B cell (primary cell): ENCODE measurements around the gene HOXC6. TPM values are rescaled to one million over a fixed set of nuclear protein-coding genes. Genes with fewer than 3 reads are reported as not detected.

Experiments used
- ATAC-seq: fragments of 200-7000 bp; cut with Tn5 transposase; one replicate; pipeline ENCODE4 v1.10.0; 2021; ENCODE audit warnings: low read depth, mild to moderate bottlenecking, moderate number of reproducible peaks, moderate library complexity
- CTCF ChIA-PET: fragments of 350-600 bp; sonication (Branson Sonifier 250); formaldehyde crosslinking; loops from one replicate; lab custom pipeline; 2021; ENCODE audit warnings: antibody characterized with exemption, inconsistent platforms; lab: Charles Lee
- POLR2A ChIA-PET: fragments of 350-600 bp; sonication (Branson Sonifier 250); formaldehyde crosslinking; loops from one replicate; lab custom pipeline; 2021; ENCODE audit warnings: antibody characterized with exemption; lab: Charles Lee
- DNase-seq: peaks from one replicate; pipeline ENCODE4 v3.0.0; 2013
- H2AFZ ChIP-seq: 2 replicates; pipeline ENCODE4 v1.6.1; 2012; ENCODE audit warnings: mild to moderate bottlenecking, low read depth, low read length; ENCODE audit not compliant: insufficient read depth, poor library complexity, severe bottlenecking
- H3K27ac ChIP-seq, 2 donors: 1 replicate in 1 of 2; 2 replicates in 1 of 2; pipeline ENCODE4 v1.5.1; 2012 to 2013; ENCODE audit warnings: low read length in 2 of 2, mild to moderate bottlenecking in 2 of 2, moderate library complexity in 1 of 2
- H3K27me3 ChIP-seq, 4 experiments: fragments of 200-600 bp in 1 of 4; sonication (generic) in 1 of 4; replicated peaks in 1 of 4; 1 replicate in 2 of 4; 2 replicates in 2 of 4; pipeline versions ENCODE4 v1.6.1 to v1.7.0; 2013 to 2016; ENCODE audit warnings: low read length in 3 of 4, mild to moderate bottlenecking in 2 of 4, mixed read lengths in 1 of 4, moderate library complexity in 1 of 4; ENCODE audit not compliant: insufficient read depth in 4 of 4, control insufficient read depth in 3 of 4; ENCODE audit errors: control extremely low read depth in 1 of 4
- H3K36me3 ChIP-seq, 2 experiments: replicated peaks in 1 of 2; 1 replicate in 1 of 2; 2 replicates in 1 of 2; pipeline versions ENCODE4 v1.6.1 to v1.7.1; 2013; ENCODE audit warnings: low read length in 1 of 2; ENCODE audit not compliant: insufficient read depth in 2 of 2, control insufficient read depth in 1 of 2; ENCODE audit errors: control extremely low read depth in 1 of 2, extremely low read depth in 1 of 2
- H3K4me1 ChIP-seq, 2 donors: fragments of 200-600 bp in 1 of 2; sonication (generic) in 1 of 2; 1 replicate in 1 of 2; 2 replicates in 1 of 2; pipeline versions ENCODE4 v1.5.1 to v1.6.1; 2013 to 2017; ENCODE audit warnings: low read length in 2 of 2; ENCODE audit not compliant: control insufficient read depth in 2 of 2, insufficient read depth in 2 of 2
- H3K4me2 ChIP-seq: replicated peaks from 2 replicates; pipeline ENCODE3; 2012; ENCODE audit warnings: mild to moderate bottlenecking, low read depth, low read length; ENCODE audit not compliant: poor library complexity, severe bottlenecking
- H3K4me3 ChIP-seq, 5 experiments: fragments of 200-600 bp in 1 of 5; sonication (generic) in 1 of 5; 1 replicate in 3 of 5; 2 replicates in 2 of 5; pipeline versions ENCODE4 v1.5.1 to v1.7.0; 2011 to 2016; ENCODE audit warnings: low read length in 4 of 5, mild to moderate bottlenecking in 4 of 5, low read depth in 2 of 5, control low read depth in 1 of 5, moderate library complexity in 1 of 5; ENCODE audit not compliant: insufficient read depth in 1 of 5; ENCODE audit errors: control extremely low read depth in 1 of 5, extremely low read depth in 1 of 5
- H3K79me2 ChIP-seq: fragments of 200-600 bp; sonication (generic); one replicate; pipeline ENCODE4 v1.6.0; 2016; ENCODE audit warnings: low read length; ENCODE audit not compliant: control insufficient read depth, insufficient read depth
- H3K9ac ChIP-seq: fragments of 200-600 bp; sonication (generic); 2 replicates; pipeline ENCODE4 v1.6.1; 2017; ENCODE audit warnings: mild to moderate bottlenecking, low read length, moderate library complexity
- H3K9me3 ChIP-seq, 3 donors: one replicate each; pipeline versions ENCODE4 v1.6.1 to v1.7.1; 2013; ENCODE audit warnings: low read length in 2 of 3; ENCODE audit not compliant: control insufficient read depth in 2 of 3, insufficient read depth in 1 of 3; ENCODE audit errors: control extremely low read depth in 1 of 3
- H4K20me1 ChIP-seq: 2 replicates; pipeline ENCODE4 v1.6.0; 2012; ENCODE audit warnings: mild to moderate bottlenecking, low read length; ENCODE audit not compliant: insufficient read depth, control insufficient read depth, poor library complexity, severe bottlenecking
- H3K27ac Mint-ChIP-seq: one replicate; pipeline ENCODE4 v1.8.0; 2021; ENCODE audit warnings: mixed read lengths
- H3K27me3 Mint-ChIP-seq: one replicate; pipeline ENCODE4 v1.8.0; 2021; ENCODE audit warnings: mixed read lengths
- H3K4me1 Mint-ChIP-seq: one replicate; pipeline ENCODE4 v1.8.0; 2021; ENCODE audit warnings: mixed read lengths
- H3K4me3 Mint-ChIP-seq: one replicate; pipeline ENCODE4 v1.8.0; 2021; ENCODE audit warnings: mixed read lengths
- H3K9me3 Mint-ChIP-seq: one replicate; pipeline ENCODE4 v1.8.0; 2022; ENCODE audit warnings: mixed read lengths; ENCODE audit not compliant: insufficient read depth
- EZH2 ChIP-seq: IDR thresholded peaks from 2 replicates; pipeline ENCODE4 v1.6.1; 2012; ENCODE audit warnings: borderline replicate concordance, low read depth, mild to moderate bottlenecking, moderate library complexity, low read length; ENCODE audit not compliant: insufficient read depth, poor library complexity, severe bottlenecking
- WGBS: methylation state at CpG from one replicate; pipeline ENCODE4 v1.1.5; 2013; ENCODE audit warnings: missing lambda C conversion rate; ENCODE audit not compliant: insufficient coverage; 5-methylcytosine and 5-hydroxymethylcytosine counted together
- intact Hi-C: fragments of 100-400 bp; cut with micrococcal nuclease; formaldehyde crosslinking; loops from one replicate; pipeline ENCODE4 v1.10.0; 2022
- polyA plus RNA-seq: library from polyadenylated mRNA; depleted of rRNA; stranded (reverse); fragments of >200 nt; gene quantifications from 2 replicates; pipeline ENCODE4 v1.2.3, GENCODE V29; 2012
- total RNA-seq, 2 donors: library from RNA; stranded (reverse); fragments of 120-200 nt in 1 of 2; gene quantifications; 1 replicate in 1 of 2; 2 replicates in 1 of 2; pipeline versions ENCODE4 v1.2.3 to v1.2.4, GENCODE V29; 2013 to 2022
- TF ChIP-seq, protein P1 (sequence below): fragments of 200-600 bp; IDR thresholded peaks from one replicate; pipeline ENCODE4 v1.8.0; 2022; ENCODE audit warnings: antibody characterized with exemption, mild to moderate bottlenecking

HOXC6 gene
- total and polyA plus RNA-seq, 2 donors (not counting 1 experiment from before 2014, with no cell fraction given) = not detected

DNA sequence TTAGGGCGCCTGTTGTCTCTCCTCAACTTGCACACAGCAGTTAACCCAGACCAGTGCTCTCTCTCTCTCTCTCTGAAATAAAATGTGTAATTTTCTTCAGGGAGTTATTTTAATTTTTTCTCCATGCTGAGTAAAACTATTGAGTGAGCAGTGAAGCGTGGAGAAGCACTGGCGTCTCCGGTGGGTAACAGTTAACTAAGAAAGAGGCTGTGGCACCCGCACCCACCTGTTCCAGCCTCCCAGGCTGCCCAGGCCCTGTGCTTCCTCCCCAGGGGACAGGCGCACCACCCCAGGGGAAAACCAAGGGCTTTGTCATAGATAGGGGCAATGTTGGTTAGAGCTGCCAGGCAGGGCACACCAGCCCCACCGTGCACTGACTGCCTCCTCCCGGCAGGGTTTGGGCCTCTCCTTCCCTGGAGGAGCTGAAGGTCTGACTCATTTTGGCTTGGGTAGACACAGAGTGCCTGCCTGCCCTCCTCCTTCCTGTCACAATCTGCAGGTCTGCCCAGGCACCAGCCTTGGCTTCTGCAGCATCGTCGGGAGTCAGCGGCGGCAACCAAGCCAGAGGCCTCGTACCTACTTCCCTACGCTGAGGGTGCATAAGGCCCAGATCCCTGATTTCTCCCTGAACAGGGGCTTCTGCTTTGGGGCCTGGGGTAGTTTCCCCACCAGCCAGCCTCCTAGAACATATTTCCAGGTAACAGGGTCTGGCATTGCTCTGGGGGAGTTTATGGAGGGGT, 8.6 kb downstream of the HOXC6 start:
- Histone ChIP-seq H3K4me3 (no peak overlapping the region), H3K9me3 (peaks cover 0 to 37% (median 6%) of the 10 kb centered on the region in 3 donors), H3K4me1 (peaks cover 25 to 32% of the 10 kb centered on the region in 2 donors), H3K27ac (no peak overlapping the region), H3K4me2 (no peak overlapping the region), H2AFZ (no peak overlapping the region), H3K79me2 (no peaks in the 10 kb centered on the region), H4K20me1 (no peaks in the 10 kb centered on the region), H3K27me3 (peaks cover 0 to 95% (median 62%) of the 10 kb centered on the region in 4 experiments), H3K9ac (no peak overlapping the region), H3K36me3 (no peaks in the 10 kb centered on the region)
- TF ChIP-seq, protein P1, sequence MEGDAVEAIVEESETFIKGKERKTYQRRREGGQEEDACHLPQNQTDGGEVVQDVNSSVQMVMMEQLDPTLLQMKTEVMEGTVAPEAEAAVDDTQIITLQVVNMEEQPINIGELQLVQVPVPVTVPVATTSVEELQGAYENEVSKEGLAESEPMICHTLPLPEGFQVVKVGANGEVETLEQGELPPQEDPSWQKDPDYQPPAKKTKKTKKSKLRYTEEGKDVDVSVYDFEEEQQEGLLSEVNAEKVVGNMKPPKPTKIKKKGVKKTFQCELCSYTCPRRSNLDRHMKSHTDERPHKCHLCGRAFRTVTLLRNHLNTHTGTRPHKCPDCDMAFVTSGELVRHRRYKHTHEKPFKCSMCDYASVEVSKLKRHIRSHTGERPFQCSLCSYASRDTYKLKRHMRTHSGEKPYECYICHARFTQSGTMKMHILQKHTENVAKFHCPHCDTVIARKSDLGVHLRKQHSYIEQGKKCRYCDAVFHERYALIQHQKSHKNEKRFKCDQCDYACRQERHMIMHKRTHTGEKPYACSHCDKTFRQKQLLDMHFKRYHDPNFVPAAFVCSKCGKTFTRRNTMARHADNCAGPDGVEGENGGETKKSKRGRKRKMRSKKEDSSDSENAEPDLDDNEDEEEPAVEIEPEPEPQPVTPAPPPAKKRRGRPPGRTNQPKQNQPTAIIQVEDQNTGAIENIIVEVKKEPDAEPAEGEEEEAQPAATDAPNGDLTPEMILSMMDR = no peak
- no peak for TF ChIP-seq EZH2
- CTCF ChIA-PET = interaction anchor here (0.5 to 6.4 kb wide), 3 partner anchors 164 to 272 kb away, joined by 3 to 87 read pairs (median 5); no protein-coding TSS in a partner anchor
- H3K4me3 Mint-ChIP-seq = no peak overlapping the region
- DNase-seq (no peak), ATAC-seq (no peak)
- WGBS = 47% methylated on average over 12 of the region's 14 CpGs
- intact Hi-C loops = no loop called here
- POLR2A ChIA-PET = no interaction called here
- H3K9me3 Mint-ChIP-seq = no peaks in the 10 kb centered on the region
- peaks cover 76% of the 10 kb centered on the region for H3K27me3 Mint-ChIP-seq
- H3K27ac Mint-ChIP-seq = no peak overlapping the region
- peaks cover 21% of the 10 kb centered on the region for H3K4me1 Mint-ChIP-seq
